GM10248 (cell line): ENCODE results near the gene C18orf63.

ENCODE experiments used
- CTCF ChIA-PET: fragments of 300-600 bp; sonication (Branson Sonifier 250); formaldehyde crosslinking; extraction: SDS; loops from one replicate; lab custom pipeline; 2021; ENCODE audit warnings: antibody characterized with exemption; lab: Yijun Ruan, JAX
- POLR2A ChIA-PET: fragments of 350-650 bp; sonication (Branson Sonifier 250); formaldehyde crosslinking; extraction: SDS; loops from one replicate; lab custom pipeline; 2020; ENCODE audit warnings: antibody characterized with exemption; lab: Yijun Ruan, JAX
- DNase-seq: peaks from one replicate; pipeline ENCODE4 v3.0.0; 2012; ENCODE audit errors: extremely low spot score
- CTCF ChIP-seq: IDR thresholded peaks from 2 replicates; pipeline ENCODE4 v1.5.1; 2012; ENCODE audit warnings: mild to moderate bottlenecking, low read depth; ENCODE audit errors: extremely low read depth, missing control alignments, control extremely low read depth

C18orf63 gene

GRCh38 chr18:74388227-74388626 is 72.6 kb downstream of the C18orf63 start:
- DNase-seq, result no peak
- POLR2A ChIA-PET, result no interaction called here
- TF ChIP-seq CTCF, result no peak
- CTCF ChIA-PET, result no interaction called here

GRCh38 chr18:74389171-74389927 is 73.7 kb downstream of the C18orf63 start:
- TF ChIP-seq CTCF, result no peak
- no peak for DNase-seq
- ChIA-PET CTCF (interaction anchor here (0.7 to 0.9 kb wide), 2 partner anchors 13 to 16 kb away, joined by 3 read pairs; no protein-coding TSS in a partner anchor), POLR2A (no interaction called here)

- DNase-seq, result no peak
- TF ChIP-seq CTCF, result no peak
- ChIA-PET POLR2A (no interaction called here), CTCF (interaction anchor here (0.7 kb wide), 1 partner anchor 12 kb away, joined by 3 read pairs; no protein-coding TSS in a partner anchor)
Observed at GRCh38 chr18:74389991-74390390, 74.4 kb downstream of the C18orf63 start.

GRCh38 chr18:74390900-74391299 is 75.3 kb downstream of the C18orf63 start:
- POLR2A ChIA-PET, result no interaction called here
- DNase-seq, result no peak
- CTCF ChIA-PET, result no interaction called here
- no peak for TF ChIP-seq CTCF

- no peak for TF ChIP-seq CTCF
- POLR2A ChIA-PET, result no interaction called here
- DNase-seq, result no peak
- CTCF ChIA-PET, result no interaction called here
Observed at GRCh38 chr18:74392323-74392722, 76.7 kb downstream of the C18orf63 start.

- CTCF ChIA-PET, result no interaction called here
- no peak for TF ChIP-seq CTCF
- POLR2A ChIA-PET, result no interaction called here
- no peak for DNase-seq
Observed at GRCh38 chr18:74395006-74395405, 79.4 kb downstream of the C18orf63 start.
